ENCODE measurements around the gene HTT-AS. TPM values are rescaled to one million over a fixed set of nuclear protein-coding genes. Genes with fewer than 3 reads are reported as not detected.
A peak's percentile ranks its signal among the peaks of the same experiment; 100 is the strongest.
"Not testable (repeated sequence)": the region's sequence is repeated elsewhere in the genome, so short reads cannot be mapped to it uniquely, and the experiment has no call there.

HTT-AS gene
- total RNA-seq, 1 experiment from 2014 or later: not detected

- no peak for DNase-seq (ENCODE audit: low read depth in 1 of 2, low spot score in 2 of 2)
- no peak overlapping the region for H3K27ac ChIP-seq
These were observed 33.9 kb upstream of the HTT-AS start for GRCh38 chr4:3108211-3108610.

GRCh38 chr4:3107691-3108121 lies 33.4 kb upstream of the HTT-AS start:
- DNase-seq (ENCODE audit: low read depth in 1 of 2, low spot score in 2 of 2): no peak
- Histone ChIP-seq H3K36me3 (peaks cover 10% of the 10 kb centered on the region), H3K27ac (no peak overlapping the region), H3K9me3 (replicated peaks) (no peaks in the 10 kb centered on the region), H3K27me3 (replicated peaks) (no peaks in the 10 kb centered on the region), H3K4me1 (replicated peaks) (peaks cover 11% of the 10 kb centered on the region), H3K4me3 (no peak overlapping the region)

More at GRCh38 chr4:3108211-3108610, 33.9 kb upstream of the HTT-AS start:
- peaks cover 15% of the 10 kb centered on the region for H3K36me3 ChIP-seq
- peaks cover 11% of the 10 kb centered on the region for H3K4me1 ChIP-seq (replicated peaks)
- H3K9me3 ChIP-seq (replicated peaks): no peaks in the 10 kb centered on the region
- H3K4me3 ChIP-seq: no peak overlapping the region
- H3K27me3 ChIP-seq (replicated peaks): no peaks in the 10 kb centered on the region

GRCh38 chr4:3107271-3107670 lies 32.9 kb upstream of the HTT-AS start:
- Histone ChIP-seq H3K36me3 (peaks cover 9% of the 10 kb centered on the region), H3K27me3 (replicated peaks) (no peaks in the 10 kb centered on the region), H3K27ac (no peak overlapping the region), H3K4me1 (replicated peaks) (peaks cover 11% of the 10 kb centered on the region), H3K4me3 (no peak overlapping the region), H3K9me3 (replicated peaks) (no peaks in the 10 kb centered on the region)
- DNase-seq (ENCODE audit: low read depth in 1 of 2, low spot score in 2 of 2): no peak

- Histone ChIP-seq H3K9me3 (replicated peaks) (no peaks in the 10 kb centered on the region), H3K36me3 (peaks cover 9% of the 10 kb centered on the region), H3K27ac (no peak overlapping the region), H3K4me3 (no peak overlapping the region), H3K4me1 (replicated peaks) (peaks cover 11% of the 10 kb centered on the region), H3K27me3 (replicated peaks) (no peaks in the 10 kb centered on the region)
- peak; percentile 65 to 76 for DNase-seq (ENCODE audit: low read depth in 1 of 2, low spot score in 2 of 2)
These were observed 32.2 kb upstream of the HTT-AS start for GRCh38 chr4:3106339-3107186.

GRCh38 chr4:3098346-3098745 lies 24.0 kb upstream of the HTT-AS start:
- no peak overlapping the region for H3K4me3 ChIP-seq
- no peaks in the 10 kb centered on the region for H3K9me3 ChIP-seq (replicated peaks)
- no peaks in the 10 kb centered on the region for H3K36me3 ChIP-seq
- no peaks in the 10 kb centered on the region for H3K4me1 ChIP-seq (replicated peaks)
- no peak for DNase-seq (ENCODE audit: low read depth in 1 of 2, low spot score in 2 of 2)
- no peak overlapping the region for H3K27ac ChIP-seq
- H3K27me3 ChIP-seq (replicated peaks): no peaks in the 10 kb centered on the region

GRCh38 chr4:3096202-3096601 lies 21.9 kb upstream of the HTT-AS start:
- Histone ChIP-seq H3K4me1 (replicated peaks) (no peaks in the 10 kb centered on the region), H3K27me3 (replicated peaks) (no peaks in the 10 kb centered on the region), H3K36me3 (no peaks in the 10 kb centered on the region), H3K4me3 (no peak overlapping the region), H3K27ac (no peak overlapping the region), H3K9me3 (replicated peaks) (no peaks in the 10 kb centered on the region)
- DNase-seq (ENCODE audit: low read depth in 1 of 2, low spot score in 2 of 2): no peak

GRCh38 chr4:3094701-3095100 lies 20.4 kb upstream of the HTT-AS start:
- H3K4me1 ChIP-seq (replicated peaks); H3K27me3 ChIP-seq (replicated peaks); H3K36me3 ChIP-seq; H3K9me3 ChIP-seq (replicated peaks); H3K27ac ChIP-seq; DNase-seq (ENCODE audit: low read depth in 1 of 2, low spot score in 2 of 2); H3K4me3 ChIP-seq: not testable (repeated sequence)

- H3K9me3 ChIP-seq (replicated peaks): no peaks in the 10 kb centered on the region
- DNase-seq (ENCODE audit: low read depth in 1 of 2, low spot score in 2 of 2): no peak
- H3K27ac ChIP-seq: no peak overlapping the region
These were observed 17.1 kb upstream of the HTT-AS start for GRCh38 chr4:3091464-3091863.

GRCh38 chr4:3087115-3087797 lies 12.9 kb upstream of the HTT-AS start:
- Histone ChIP-seq H3K4me1 (replicated peaks) (no peaks in the 10 kb centered on the region), H3K36me3 (no peaks in the 10 kb centered on the region), H3K9me3 (replicated peaks) (no peaks in the 10 kb centered on the region), H3K27ac (no peak overlapping the region), H3K27me3 (replicated peaks) (no peaks in the 10 kb centered on the region), H3K4me3 (no peak overlapping the region)
- no peak for DNase-seq (ENCODE audit: low read depth in 1 of 2, low spot score in 2 of 2)

More at GRCh38 chr4:3091464-3091863, 17.1 kb upstream of the HTT-AS start:
- H3K27me3 ChIP-seq (replicated peaks): no peaks in the 10 kb centered on the region
- no peaks in the 10 kb centered on the region for H3K36me3 ChIP-seq
- H3K4me3 ChIP-seq: no peak overlapping the region
- no peaks in the 10 kb centered on the region for H3K4me1 ChIP-seq (replicated peaks)

GRCh38 chr4:3085948-3086670 lies 11.8 kb upstream of the HTT-AS start:
- Histone ChIP-seq H3K36me3 (no peaks in the 10 kb centered on the region), H3K27me3 (replicated peaks) (no peaks in the 10 kb centered on the region), H3K4me3 (no peak overlapping the region), H3K4me1 (replicated peaks) (no peaks in the 10 kb centered on the region), H3K9me3 (replicated peaks) (no peaks in the 10 kb centered on the region), H3K27ac (no peak overlapping the region)
- DNase-seq (ENCODE audit: low read depth in 1 of 2, low spot score in 2 of 2): no peak

GRCh38 chr4:3083732-3084131 lies 9.4 kb upstream of the HTT-AS start:
- Histone ChIP-seq H3K27ac (no peak overlapping the region), H3K36me3 (no peaks in the 10 kb centered on the region), H3K9me3 (replicated peaks) (no peaks in the 10 kb centered on the region), H3K4me1 (replicated peaks) (no peaks in the 10 kb centered on the region), H3K4me3 (no peak overlapping the region), H3K27me3 (replicated peaks) (no peaks in the 10 kb centered on the region)
- no peak for DNase-seq (ENCODE audit: low read depth in 1 of 2, low spot score in 2 of 2)

GRCh38 chr4:3082925-3083515 lies 8.7 kb upstream of the HTT-AS start:
- no peak for DNase-seq (ENCODE audit: low read depth in 1 of 2, low spot score in 2 of 2)
- Histone ChIP-seq H3K36me3 (no peaks in the 10 kb centered on the region), H3K9me3 (replicated peaks) (no peaks in the 10 kb centered on the region), H3K4me1 (replicated peaks) (no peaks in the 10 kb centered on the region), H3K27ac (no peak overlapping the region), H3K27me3 (replicated peaks) (no peaks in the 10 kb centered on the region), H3K4me3 (no peak overlapping the region)

GRCh38 chr4:3079694-3080123 lies 5.4 kb upstream of the HTT-AS start:
- H3K36me3 ChIP-seq: no peaks in the 10 kb centered on the region
- H3K27ac ChIP-seq: no peak overlapping the region
- H3K4me1 ChIP-seq (replicated peaks): peaks cover 4% of the 10 kb centered on the region
- DNase-seq (ENCODE audit: low read depth in 1 of 2, low spot score in 2 of 2): no peak
- H3K27me3 ChIP-seq (replicated peaks): no peaks in the 10 kb centered on the region
- H3K4me3 ChIP-seq: no peak overlapping the region
- H3K9me3 ChIP-seq (replicated peaks): no peaks in the 10 kb centered on the region
